ENCODE results near the gene PPP1R1B.

- TF ChIP-seq CTCF (IDR thresholded peaks at IDR 0.05; ENCODE audit: low read length): no peak
- TF ChIP-seq EZH2 (optimal IDR thresholded peaks at IDR 0.05; ENCODE audit: low read depth, low read length): no peak
- TF ChIP-seq EZH2phosphoT487 (IDR thresholded peaks at IDR 0.05; ENCODE audit: low read length): no peak
Observed at GRCh38 chr17:39653316-39653661, 26.5 kb downstream of the PPP1R1B start.

All from MM.1S (cell line).